Activated CD4-positive, alpha-beta T cell treated with anti-CD3 and anti-CD28 coated beads for 36 hours (primary cell): ENCODE measurements around the gene PTPMT1. TPM values are rescaled to one million over a fixed set of nuclear protein-coding genes. Genes with fewer than 3 reads are reported as not detected.

Experiments
- ATAC-seq: fragments of 200-7000 bp; cut with Tn5 transposase; one replicate; pipeline ENCODE4 v1.10.0; 2021; ENCODE audit warnings: mild to moderate bottlenecking, moderate library complexity
- CTCF ChIA-PET: fragments of 350-600 bp; sonication (Branson Sonifier 250); formaldehyde crosslinking; loops from one replicate; lab custom pipeline; 2021; ENCODE audit warnings: antibody characterized with exemption; lab: Charles Lee
- POLR2A ChIA-PET: fragments of 350-600 bp; sonication (Branson Sonifier 250); formaldehyde crosslinking; loops from one replicate; lab custom pipeline; 2021; ENCODE audit warnings: antibody characterized with exemption, inconsistent platforms; lab: Charles Lee
- DNase-seq: peaks from one replicate; pipeline ENCODE4 v3.0.0-alpha.2; 2020
- H3K27ac Mint-ChIP-seq: one replicate; pipeline ENCODE4 v1.8.0; 2021; ENCODE audit warnings: mixed read lengths
- H3K27me3 Mint-ChIP-seq: one replicate; pipeline ENCODE4 v1.8.0; 2021; ENCODE audit warnings: mixed read lengths
- H3K36me3 Mint-ChIP-seq: one replicate; pipeline ENCODE4 v1.8.0; 2021; ENCODE audit warnings: low read depth, mixed read lengths
- H3K4me1 Mint-ChIP-seq: one replicate; pipeline ENCODE4 v1.8.0; 2021; ENCODE audit warnings: mixed read lengths
- H3K4me3 Mint-ChIP-seq: one replicate; pipeline ENCODE4 v1.8.0; 2021; ENCODE audit warnings: mild to moderate bottlenecking, moderate library complexity, mixed read lengths
- H3K9me3 Mint-ChIP-seq: one replicate; pipeline ENCODE4 v1.8.0; 2021; ENCODE audit warnings: low read depth, mixed read lengths
- intact Hi-C, 2 experiments: fragments of 100-400 bp; cut with DNase I in 1 of 2; cut with micrococcal nuclease in 1 of 2; formaldehyde crosslinking; loops; one replicate each; pipeline versions ENCODE4 v1.14.2 to v1.15.1; 2022 to 2024; cut with DNase I, micrococcal nuclease
- total RNA-seq, 2 experiments: library from RNA; stranded (reverse); gene quantifications; one replicate each; pipeline ENCODE4 v1.2.3, GENCODE V29; 2021

PTPMT1 gene
- total RNA-seq, 2 experiments from 2014 or later = 35.6 to 41.5 TPM

GRCh38 chr11:47609675-47610074, 44.3 kb downstream of the PTPMT1 start:
- Mint-ChIP-seq H3K36me3 (no peaks in the 10 kb centered on the region), H3K27me3 (no peaks in the 10 kb centered on the region), H3K9me3 (no peaks in the 10 kb centered on the region), H3K4me3 (no peak overlapping the region), H3K27ac (peak overlapping the region; percentile 69), H3K4me1 (no peaks in the 10 kb centered on the region)
- ChIA-PET CTCF (interaction anchor here (0.6 kb wide), 1 partner anchor 88 kb away, joined by 3 read pairs; no protein-coding TSS in a partner anchor), POLR2A (no interaction called here)
- intact Hi-C loops = no loop called here
- DNase-seq (no peak), ATAC-seq (no peak)

- POLR2A ChIA-PET = no interaction called here
- no peak overlapping the region for H3K4me3 Mint-ChIP-seq
- CTCF ChIA-PET = interaction anchor here (0.6 to 0.7 kb wide), 2 partner anchors 74 to 1561 kb away, joined by 3 read pairs; no protein-coding TSS in a partner anchor
- H3K9me3 Mint-ChIP-seq = no peaks in the 10 kb centered on the region
- ATAC-seq = no peak
- DNase-seq = no peak
- no peak overlapping the region for H3K27ac Mint-ChIP-seq
- H3K4me1 Mint-ChIP-seq = no peaks in the 10 kb centered on the region
- intact Hi-C loops = no loop called here
- H3K36me3 Mint-ChIP-seq = no peaks in the 10 kb centered on the region
- H3K27me3 Mint-ChIP-seq = no peaks in the 10 kb centered on the region
These were observed 46.0 kb downstream of the PTPMT1 start for GRCh38 chr11:47611348-47611794.

- Mint-ChIP-seq H3K4me3 (no peak overlapping the region), H3K27ac (no peak overlapping the region), H3K4me1 (no peaks in the 10 kb centered on the region), H3K9me3 (no peaks in the 10 kb centered on the region), H3K36me3 (peaks cover 9% of the 10 kb centered on the region), H3K27me3 (no peaks in the 10 kb centered on the region)
- DNase-seq (no peak), ATAC-seq (no peak)
- CTCF ChIA-PET = interaction anchor here (1.3 kb wide), 1 partner anchor 37 kb away, joined by 5 read pairs; the partner anchor contains the start of genes KBTBD4 and NDUFS3
- intact Hi-C loops = no loop called here
- POLR2A ChIA-PET = no interaction called here
These were observed 49.9 kb downstream of the PTPMT1 start for GRCh38 chr11:47615249-47615648.

GRCh38 chr11:47616726-47617416, 51.5 kb downstream of the PTPMT1 start:
- H3K9me3 Mint-ChIP-seq = no peaks in the 10 kb centered on the region
- no peaks in the 10 kb centered on the region for H3K27me3 Mint-ChIP-seq
- H3K4me1 Mint-ChIP-seq = no peaks in the 10 kb centered on the region
- CTCF ChIA-PET = interaction anchor here (0.6 to 1.3 kb wide), 8 partner anchors 10 to 160 kb away, joined by 3 to 5 read pairs (median 3); no protein-coding TSS in a partner anchor
- peak; percentile 60 for ATAC-seq
- peaks cover 11% of the 10 kb centered on the region for H3K36me3 Mint-ChIP-seq
- DNase-seq = peak; percentile 54
- no peak overlapping the region for H3K4me3 Mint-ChIP-seq
- intact Hi-C loops = no loop called here
- POLR2A ChIA-PET = interaction anchor here (0.6 to 0.7 kb wide), 3 partner anchors 22 to 166 kb away, joined by 3 to 4 read pairs (median 3); no protein-coding TSS in a partner anchor
- no peak overlapping the region for H3K27ac Mint-ChIP-seq

GRCh38 chr11:47617417-47617809, 52.0 kb downstream of the PTPMT1 start:
- Mint-ChIP-seq H3K4me1 (no peaks in the 10 kb centered on the region), H3K9me3 (no peaks in the 10 kb centered on the region), H3K27me3 (no peaks in the 10 kb centered on the region), H3K27ac (no peak overlapping the region), H3K36me3 (peaks cover 11% of the 10 kb centered on the region), H3K4me3 (no peak overlapping the region)
- intact Hi-C loops = no loop called here
- ATAC-seq (no peak), DNase-seq (no peak)
- CTCF ChIA-PET = interaction anchor here (0.6 to 0.8 kb wide), 3 partner anchors 36 to 153 kb away, joined by 3 read pairs; no protein-coding TSS in a partner anchor
- POLR2A ChIA-PET = no interaction called here

GRCh38 chr11:47620836-47621378, 55.5 kb downstream of the PTPMT1 start:
- intact Hi-C loops = loop anchor here in 1 of 2 experiments (10.0 kb wide), 1 partner anchor 846 kb away; no protein-coding TSS in a partner anchor
- POLR2A ChIA-PET = interaction anchor here (0.6 kb wide), 1 partner anchor 53 kb away, joined by 7 read pairs; no protein-coding TSS in a partner anchor
- CTCF ChIA-PET = interaction anchor here (1.0 to 1.1 kb wide), 2 partner anchors 14 to 247 kb away, joined by 3 read pairs; no protein-coding TSS in a partner anchor
- DNase-seq (no peak), ATAC-seq (no peak)
- no peaks in the 10 kb centered on the region for H3K27me3 Mint-ChIP-seq
- no peak overlapping the region for H3K27ac Mint-ChIP-seq
- H3K4me3 Mint-ChIP-seq = no peak overlapping the region
- H3K36me3 Mint-ChIP-seq = peaks cover 22% of the 10 kb centered on the region
- no peaks in the 10 kb centered on the region for H3K4me1 Mint-ChIP-seq
- no peaks in the 10 kb centered on the region for H3K9me3 Mint-ChIP-seq

Other genes starting within 250 kb of the PTPMT1 start
- gene MYBPC3, start 212.9 kb upstream of the PTPMT1 start, total RNA-seq = not detected
- under 1 TPM; 0.11 to 0.30 TPM for gene SPI1, start 187.1 kb upstream of the PTPMT1 start, total RNA-seq
- 10 to 100 TPM in 1 of 2 experiments, 1 to 10 TPM in 1; 8.6 to 10.7 TPM for gene SLC39A13, start 157.0 kb upstream of the PTPMT1 start, total RNA-seq
- 100 to 1,000 TPM; 147 to 167 TPM for gene PSMC3, start 139.2 kb upstream of the PTPMT1 start, total RNA-seq
- gene RAPSN, start 116.5 kb upstream of the PTPMT1 start, total RNA-seq = under 1 TPM in 1 of 2 experiments, not detected in 1; 0.21 TPM
- gene CELF1, start 12.5 kb upstream of the PTPMT1 start, total RNA-seq = 100 to 1,000 TPM; 132 to 143 TPM
- gene KBTBD4, start 13.4 kb downstream of the PTPMT1 start, total RNA-seq = 10 to 100 TPM; 11.9 to 18.4 TPM
- gene NDUFS3, start 13.5 kb downstream of the PTPMT1 start, total RNA-seq = 100 to 1,000 TPM in 1 of 2 experiments, 10 to 100 TPM in 1; 96.9 to 108 TPM
- under 1 TPM in 1 of 2 experiments, not detected in 1; 0.11 TPM for gene FAM180B, start 21.1 kb downstream of the PTPMT1 start, total RNA-seq
- under 1 TPM in 1 of 2 experiments, not detected in 1; 0.14 TPM for gene C1QTNF4, start 28.8 kb downstream of the PTPMT1 start, total RNA-seq
- 100 to 1,000 TPM in 1 of 2 experiments, 10 to 100 TPM in 1; 94.8 to 138 TPM for gene MTCH2, start 77.0 kb downstream of the PTPMT1 start, total RNA-seq
- gene AGBL2, start 149.8 kb downstream of the PTPMT1 start, total RNA-seq = 1 to 10 TPM; 3.5 to 5.6 TPM
- 100 to 1,000 TPM; 117 to 135 TPM for gene FNBP4, start 201.7 kb downstream of the PTPMT1 start, total RNA-seq